GM23338 (cell line): Measurements from ENCODE around the gene RAD51. TPM values are rescaled to one million over a fixed set of nuclear protein-coding genes. Genes with fewer than 3 reads are reported as not detected.

Experiments
- ATAC-seq: fragments of 200-7000 bp; cut with Tn5 transposase; 3 replicates; pipeline ENCODE4 v1.9.1; 2020
- DNase-seq: peaks from one replicate; pipeline ENCODE4 v3.0.0-alpha.2; 2015; ENCODE audit warnings: low spot score
- H2AFZ ChIP-seq: fragments of 200-600 bp; sonication (generic); 2 replicates; pipeline ENCODE4 v1.8.0; 2016; ENCODE audit warnings: antibody characterized with exemption, mild to moderate bottlenecking, moderate library complexity
- H3F3A ChIP-seq: fragments of 200-600 bp; sonication (generic); replicated peaks from 2 replicates; pipeline ENCODE4 v1.8.0; 2017; ENCODE audit warnings: antibody characterized with exemption, mixed run types, low read depth
- H3K27ac ChIP-seq: fragments of 200-600 bp; sonication (generic); 2 replicates; pipeline ENCODE4 v1.6.1; 2016; ENCODE audit warnings: low read depth
- H3K27me3 ChIP-seq: fragments of 200-600 bp; sonication (generic); 2 replicates; pipeline ENCODE4 v1.8.0; 2016; ENCODE audit warnings: mild to moderate bottlenecking, mixed run types, moderate library complexity; ENCODE audit not compliant: insufficient read depth
- H3K36me3 ChIP-seq: fragments of 200-600 bp; sonication (generic); 2 replicates; pipeline ENCODE4 v1.8.0; 2016; ENCODE audit warnings: mild to moderate bottlenecking; ENCODE audit not compliant: insufficient read depth
- H3K4me1 ChIP-seq: fragments of 200-600 bp; sonication (generic); 2 replicates; pipeline ENCODE4 v1.8.0; 2016; ENCODE audit warnings: mild to moderate bottlenecking, moderate library complexity; ENCODE audit not compliant: insufficient read depth
- H3K4me2 ChIP-seq: fragments of 200-600 bp; sonication (generic); 2 replicates; pipeline ENCODE4 v1.7.1; 2017; ENCODE audit warnings: mixed run types
- H3K4me3 ChIP-seq: fragments of 200-600 bp; sonication (generic); 2 replicates; pipeline ENCODE4 v1.6.1; 2016; ENCODE audit warnings: mixed run types
- H3K79me2 ChIP-seq: fragments of 200-600 bp; sonication (generic); replicated peaks from 2 replicates; pipeline ENCODE4 v1.8.0; 2017; ENCODE audit warnings: mild to moderate bottlenecking; ENCODE audit not compliant: insufficient read depth
- H3K9me2 ChIP-seq: fragments of 200-600 bp; sonication (generic); 2 replicates; pipeline ENCODE4 v1.8.0; 2017; ENCODE audit not compliant: insufficient read depth
- H4K20me1 ChIP-seq: fragments of 200-600 bp; sonication (generic); replicated peaks from 2 replicates; pipeline ENCODE4 v1.8.0; 2017; ENCODE audit warnings: mild to moderate bottlenecking; ENCODE audit not compliant: insufficient read depth
- H3K27ac Mint-ChIP-seq: 2 replicates; pipeline ENCODE4 v1.8.0; 2020; ENCODE audit warnings: inconsistent platforms, mild to moderate bottlenecking, moderate library complexity, mixed read lengths
- H3K27me3 Mint-ChIP-seq: 3 replicates; pipeline ENCODE4 v1.8.0; 2022; ENCODE audit warnings: low read depth, mild to moderate bottlenecking, moderate library complexity, mixed read lengths, inconsistent platforms; ENCODE audit not compliant: insufficient read depth, poor library complexity
- H3K36me3 Mint-ChIP-seq: 3 replicates; pipeline ENCODE4 v1.8.0; 2021; ENCODE audit warnings: low read depth, mild to moderate bottlenecking, inconsistent platforms, moderate library complexity, mixed read lengths
- H3K4me1 Mint-ChIP-seq: 3 replicates; pipeline ENCODE4 v1.8.0; 2020; ENCODE audit warnings: mild to moderate bottlenecking, inconsistent platforms, mixed read lengths
- H3K4me3 Mint-ChIP-seq: 3 replicates; pipeline ENCODE4 v1.8.0; 2021; ENCODE audit warnings: moderate library complexity, mild to moderate bottlenecking, inconsistent platforms, mixed read lengths
- H3K9me3 Mint-ChIP-seq: 3 replicates; pipeline ENCODE4 v1.8.0; 2020; ENCODE audit warnings: moderate library complexity, mild to moderate bottlenecking, inconsistent platforms, mixed read lengths
- CREB1 ChIP-seq: fragments of 250-450 bp; sonication (Bioruptor Pico); IDR thresholded peaks from 2 replicates; pipeline ENCODE4 v1.5.0; 2020; ENCODE audit warnings: low read depth, mild to moderate bottlenecking, moderate library complexity
- EZH2 ChIP-seq: fragments of 200-600 bp; sonication (generic); IDR thresholded peaks from one replicate; pipeline ENCODE4 v1.8.0; 2017; ENCODE audit warnings: antibody characterized with exemption, mild to moderate bottlenecking, low read depth; ENCODE audit not compliant: unreplicated experiment
- EZH2phosphoT487 ChIP-seq: fragments of 200-600 bp; sonication (generic); IDR thresholded peaks from one replicate; pipeline ENCODE4 v1.8.1; 2018; ENCODE audit warnings: antibody characterized with exemption; ENCODE audit not compliant: unreplicated experiment
- JUNB ChIP-seq: IDR thresholded peaks from one replicate; pipeline ENCODE4 v1.6.1; 2016; ENCODE audit warnings: antibody characterized with exemption; ENCODE audit not compliant: unreplicated experiment
- NANOG ChIP-seq: IDR thresholded peaks from 2 replicates; pipeline ENCODE4 v1.6.1; 2016; ENCODE audit warnings: antibody characterized with exemption, borderline replicate concordance
- POLR2AphosphoS5 ChIP-seq: IDR thresholded peaks from 2 replicates; pipeline ENCODE4 v1.6.1; 2016; ENCODE audit warnings: antibody characterized with exemption, low read depth
- STAT1 ChIP-seq: IDR thresholded peaks from one replicate; pipeline ENCODE4 v1.6.1; 2016; ENCODE audit warnings: antibody characterized with exemption; ENCODE audit not compliant: unreplicated experiment
- ZNF114 ChIP-seq: fragments of 250-450 bp; sonication (Bioruptor Pico); IDR thresholded peaks from 2 replicates; pipeline ENCODE4 v1.5.0; 2020; ENCODE audit warnings: mild to moderate bottlenecking, moderate library complexity
- ZNF331 ChIP-seq: fragments of 250-450 bp; sonication (Bioruptor Pico); IDR thresholded peaks from 2 replicates; pipeline ENCODE4 v1.5.0; 2020; ENCODE audit warnings: low read depth, mild to moderate bottlenecking, moderate library complexity
- polyA plus RNA-seq: library from polyadenylated mRNA; unstranded; fragments of >200 nt; fragmentation: Nextera tagmentation; extraction: Ambion mirVana; gene quantifications from 2 replicates; pipeline ENCODE4 v1.2.1, GENCODE V29; 2016
- total RNA-seq: library from RNA; depleted of rRNA; stranded (reverse); fragments of >200 nt; shearing (Covaris generic); gene quantifications from 2 replicates; pipeline ENCODE4 v1.2.3, GENCODE V29; 2014
- TF ChIP-seq, protein P1 (sequence below), 2 experiments: fragments of 200-600 bp in 1 of 2; sonication (generic) in 1 of 2; conservative IDR thresholded peaks; 2 replicates each; pipeline versions ENCODE4 v1.5.1 to v1.6.1; 2016 to 2017; ENCODE audit warnings: antibody characterized with exemption in 2 of 2, low read depth in 2 of 2, mild to moderate bottlenecking in 2 of 2, moderate library complexity in 1 of 2
- TF ChIP-seq, protein P2 (sequence below): IDR thresholded peaks from one replicate; pipeline ENCODE4 v1.6.1; 2018; ENCODE audit warnings: antibody characterized with exemption; ENCODE audit not compliant: unreplicated experiment

RAD51 gene
- total and polyA plus RNA-seq, 2 experiments from 2014 or later: 20.3 to 26.2 TPM

DNA sequence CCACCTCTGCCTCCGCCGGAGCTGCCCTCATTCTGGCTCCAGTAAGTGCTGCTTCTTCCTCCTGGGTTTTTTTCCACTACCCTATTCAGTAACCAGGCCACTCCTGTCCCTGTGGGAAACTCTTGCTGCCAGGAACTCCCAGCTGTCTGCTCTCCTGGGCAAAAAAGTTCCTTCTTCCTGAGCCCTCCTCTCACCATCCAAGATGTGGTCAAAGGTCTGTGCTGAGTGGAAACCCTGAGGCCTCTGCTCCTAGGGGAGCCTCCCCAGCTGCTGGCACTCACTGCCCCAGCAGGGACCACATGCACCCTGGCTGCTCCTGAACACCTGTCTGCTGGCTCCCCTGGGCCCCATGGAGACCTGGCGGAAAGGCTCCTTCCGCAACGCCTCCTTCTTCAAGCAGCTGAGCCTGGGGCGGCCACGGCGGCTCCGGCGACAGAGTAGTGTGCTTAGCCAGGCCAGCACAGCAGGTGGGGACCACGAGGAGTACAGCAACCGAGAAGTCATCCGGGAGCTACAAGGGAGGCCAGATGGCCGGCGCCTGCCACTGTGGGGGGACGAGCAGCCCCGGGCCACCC is 75.3 kb downstream of the RAD51 start:
- Mint-ChIP-seq H3K27ac (no peak overlapping the region; the same call in 1 of the 2 replicates), H3K9me3 (no peaks in the 10 kb centered on the region), H3K36me3 (peaks cover 10% of the 10 kb centered on the region), H3K4me3 (no peak overlapping the region), H3K4me1 (peaks cover 34% of the 10 kb centered on the region), H3K27me3 (peaks cover 18% of the 10 kb centered on the region)
- Histone ChIP-seq H3K27ac (no peak overlapping the region), H4K20me1 (no peaks in the 10 kb centered on the region), H3K9me2 (no peaks in the 10 kb centered on the region), H3K4me3 (no peak overlapping the region), H3F3A (no peaks in the 10 kb centered on the region; the same call in none of the 2 replicates), H2AFZ (no peak overlapping the region), H3K36me3 (no peaks in the 10 kb centered on the region), H3K4me1 (peaks cover 6% of the 10 kb centered on the region; the same call in 1 of the 2 replicates), H3K4me2 (no peak overlapping the region), H3K79me2 (no peaks in the 10 kb centered on the region), H3K27me3 (no peaks in the 10 kb centered on the region)
- DNase-seq (no peak), ATAC-seq (no peak)
- TF ChIP-seq JUNB: no peak
- TF ChIP-seq EZH2: no peak
- TF ChIP-seq, protein P1, sequence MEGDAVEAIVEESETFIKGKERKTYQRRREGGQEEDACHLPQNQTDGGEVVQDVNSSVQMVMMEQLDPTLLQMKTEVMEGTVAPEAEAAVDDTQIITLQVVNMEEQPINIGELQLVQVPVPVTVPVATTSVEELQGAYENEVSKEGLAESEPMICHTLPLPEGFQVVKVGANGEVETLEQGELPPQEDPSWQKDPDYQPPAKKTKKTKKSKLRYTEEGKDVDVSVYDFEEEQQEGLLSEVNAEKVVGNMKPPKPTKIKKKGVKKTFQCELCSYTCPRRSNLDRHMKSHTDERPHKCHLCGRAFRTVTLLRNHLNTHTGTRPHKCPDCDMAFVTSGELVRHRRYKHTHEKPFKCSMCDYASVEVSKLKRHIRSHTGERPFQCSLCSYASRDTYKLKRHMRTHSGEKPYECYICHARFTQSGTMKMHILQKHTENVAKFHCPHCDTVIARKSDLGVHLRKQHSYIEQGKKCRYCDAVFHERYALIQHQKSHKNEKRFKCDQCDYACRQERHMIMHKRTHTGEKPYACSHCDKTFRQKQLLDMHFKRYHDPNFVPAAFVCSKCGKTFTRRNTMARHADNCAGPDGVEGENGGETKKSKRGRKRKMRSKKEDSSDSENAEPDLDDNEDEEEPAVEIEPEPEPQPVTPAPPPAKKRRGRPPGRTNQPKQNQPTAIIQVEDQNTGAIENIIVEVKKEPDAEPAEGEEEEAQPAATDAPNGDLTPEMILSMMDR (conservative IDR thresholded peaks at IDR 0.05; ENCODE audit: low read depth in 2 of 2): no peak
- TF ChIP-seq STAT1: no peak
- no peak for TF ChIP-seq EZH2phosphoT487
- no peak for TF ChIP-seq POLR2AphosphoS5
- TF ChIP-seq ZNF114 (CRISPR knock-in tag): no peak
- TF ChIP-seq, protein P2, sequence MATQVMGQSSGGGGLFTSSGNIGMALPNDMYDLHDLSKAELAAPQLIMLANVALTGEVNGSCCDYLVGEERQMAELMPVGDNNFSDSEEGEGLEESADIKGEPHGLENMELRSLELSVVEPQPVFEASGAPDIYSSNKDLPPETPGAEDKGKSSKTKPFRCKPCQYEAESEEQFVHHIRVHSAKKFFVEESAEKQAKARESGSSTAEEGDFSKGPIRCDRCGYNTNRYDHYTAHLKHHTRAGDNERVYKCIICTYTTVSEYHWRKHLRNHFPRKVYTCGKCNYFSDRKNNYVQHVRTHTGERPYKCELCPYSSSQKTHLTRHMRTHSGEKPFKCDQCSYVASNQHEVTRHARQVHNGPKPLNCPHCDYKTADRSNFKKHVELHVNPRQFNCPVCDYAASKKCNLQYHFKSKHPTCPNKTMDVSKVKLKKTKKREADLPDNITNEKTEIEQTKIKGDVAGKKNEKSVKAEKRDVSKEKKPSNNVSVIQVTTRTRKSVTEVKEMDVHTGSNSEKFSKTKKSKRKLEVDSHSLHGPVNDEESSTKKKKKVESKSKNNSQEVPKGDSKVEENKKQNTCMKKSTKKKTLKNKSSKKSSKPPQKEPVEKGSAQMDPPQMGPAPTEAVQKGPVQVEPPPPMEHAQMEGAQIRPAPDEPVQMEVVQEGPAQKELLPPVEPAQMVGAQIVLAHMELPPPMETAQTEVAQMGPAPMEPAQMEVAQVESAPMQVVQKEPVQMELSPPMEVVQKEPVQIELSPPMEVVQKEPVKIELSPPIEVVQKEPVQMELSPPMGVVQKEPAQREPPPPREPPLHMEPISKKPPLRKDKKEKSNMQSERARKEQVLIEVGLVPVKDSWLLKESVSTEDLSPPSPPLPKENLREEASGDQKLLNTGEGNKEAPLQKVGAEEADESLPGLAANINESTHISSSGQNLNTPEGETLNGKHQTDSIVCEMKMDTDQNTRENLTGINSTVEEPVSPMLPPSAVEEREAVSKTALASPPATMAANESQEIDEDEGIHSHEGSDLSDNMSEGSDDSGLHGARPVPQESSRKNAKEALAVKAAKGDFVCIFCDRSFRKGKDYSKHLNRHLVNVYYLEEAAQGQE: no peak
- TF ChIP-seq NANOG: no peak

DNA sequence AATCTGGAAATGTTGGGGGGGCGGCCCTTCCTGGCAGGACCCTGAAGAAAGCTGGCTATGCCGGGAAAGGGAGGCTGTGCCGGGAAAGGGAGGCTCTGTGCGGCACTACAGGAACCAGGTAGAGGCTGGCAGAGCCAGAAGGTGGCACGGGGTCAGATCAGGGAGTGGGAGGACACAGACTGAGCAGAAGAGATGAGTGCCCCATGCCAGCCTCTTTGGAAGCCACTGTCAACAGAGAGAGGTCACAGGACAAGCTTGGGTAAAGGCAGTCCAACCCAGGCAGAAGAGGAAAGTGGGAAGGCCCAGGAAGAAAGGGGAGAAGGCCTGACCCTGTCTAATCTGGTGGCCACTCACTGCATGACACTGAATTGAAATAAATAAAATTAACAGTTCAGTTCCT is 76.3 kb downstream of the RAD51 start:
- H3K36me3 ChIP-seq: no peaks in the 10 kb centered on the region
- no peak for TF ChIP-seq ZNF331 (CRISPR knock-in tag)
- no peak for TF ChIP-seq JUNB
- TF ChIP-seq, protein P2: no peak
- no peak for TF ChIP-seq CREB1 (CRISPR knock-in tag)

More for the DNA sequence above, 76.3 kb downstream of the RAD51 start:
- no peak for ATAC-seq
- no peak for DNase-seq
- Histone ChIP-seq H3K4me2 (no peak overlapping the region), H3K27ac (no peak overlapping the region), H3K4me3 (no peak overlapping the region), H3K27me3 (no peaks in the 10 kb centered on the region), H3K4me1 (no peaks in the 10 kb centered on the region; the same call in 1 of the 2 replicates), H4K20me1 (no peaks in the 10 kb centered on the region), H3F3A (no peaks in the 10 kb centered on the region; the same call in none of the 2 replicates), H3K9me2 (no peaks in the 10 kb centered on the region), H3K79me2 (no peaks in the 10 kb centered on the region), H2AFZ (no peak overlapping the region)
- peaks cover 24% of the 10 kb centered on the region for H3K4me1 Mint-ChIP-seq
- no peak overlapping the region for H3K4me3 Mint-ChIP-seq
- H3K36me3 Mint-ChIP-seq: peaks cover 13% of the 10 kb centered on the region
- H3K9me3 Mint-ChIP-seq: no peaks in the 10 kb centered on the region
- peaks cover 16% of the 10 kb centered on the region for H3K27me3 Mint-ChIP-seq
- H3K27ac Mint-ChIP-seq: no peak overlapping the region; the same call in 1 of the 2 replicates
